HepG2 (cell line): Measurements from ENCODE around the gene TMEM98. TPM values are rescaled to one million over a fixed set of nuclear protein-coding genes. Genes with fewer than 3 reads are reported as not detected.
A peak's percentile ranks its signal among the peaks of the same experiment; 100 is the strongest.

Experiments
- ELF1 ChIP-seq: sonication (generic); formaldehyde crosslinking; IDR thresholded peaks from 2 replicates; pipeline ENCODE4 v1.4.0; 2020; ENCODE audit warnings: missing genetic modification reagents
- KMT2A ChIP-seq: sonication (generic); formaldehyde crosslinking; IDR thresholded peaks from 2 replicates; pipeline ENCODE4 v1.4.0; 2020; ENCODE audit warnings: missing genetic modification reagents
- ZNF292 ChIP-seq: sonication (generic); formaldehyde crosslinking; IDR thresholded peaks from 2 replicates; pipeline ENCODE4 v1.8.1; 2022; ENCODE audit warnings: mild to moderate bottlenecking, low read depth, missing genetic modification reagents, borderline replicate concordance
- polyA plus RNA-seq, 8 experiments: library from polyadenylated mRNA; depleted of rRNA in 3 of 8; stranded (reverse) in 7 of 8; unstranded in 1 of 8; fragments of >200 nt; fragmentation: Illumina TruSeq in 4 of 8; extraction: Trizol in 4 of 8; gene quantifications; 2 replicates each; pipeline versions ENCODE4 v1.2.1 to v1.2.3, GENCODE V29; 2011 to 2016; ENCODE audit warnings: low read depth in 4 of 8, missing spikeins in 1 of 8, mixed read lengths in 1 of 8; ENCODE audit not compliant: insufficient read depth in 1 of 8
- total RNA-seq, 5 experiments: library from RNA; depleted of rRNA; stranded (reverse); fragments of >200 nt; fragmentation: Illumina TruSeq; extraction: Trizol; gene quantifications; 2 replicates each; pipeline ENCODE4 v1.2.3, GENCODE V29; 2016; ENCODE audit warnings: low read depth in 1 of 5
- TF ChIP-seq, protein P1 (sequence below), 2 experiments: sonication (generic) in 1 of 2; formaldehyde crosslinking in 1 of 2; IDR thresholded peaks; 2 replicates each; pipeline versions ENCODE4 v1.4.0 to v1.6.1; 2018 to 2020; ENCODE audit warnings: missing genetic modification reagents in 2 of 2, borderline replicate concordance in 1 of 2, low read depth in 1 of 2, mild to moderate bottlenecking in 1 of 2, missing biosample characterization in 1 of 2
- TF ChIP-seq, protein P2 (sequence below): sonication (generic); formaldehyde crosslinking; IDR thresholded peaks from 2 replicates; pipeline ENCODE4 v1.9.0; 2021; ENCODE audit warnings: missing genetic modification reagents, borderline replicate concordance
- TF ChIP-seq, protein P3 (sequence below): fragments of 450-650 bp; IDR thresholded peaks from 2 replicates; pipeline ENCODE4 v1.6.1; 2016
- TF ChIP-seq, protein P4 (sequence below): IDR thresholded peaks from 2 replicates; pipeline ENCODE4 v1.6.1; 2016; ENCODE audit warnings: missing compliant biosample characterization, missing genetic modification reagents, borderline replicate concordance
- TF ChIP-seq, protein P5 (sequence below): sonication (generic); formaldehyde crosslinking; IDR thresholded peaks from 2 replicates; pipeline ENCODE4 v1.5.0; 2020; ENCODE audit warnings: mild to moderate bottlenecking, missing genetic modification reagents, moderate library complexity

TMEM98 gene
- total and polyA plus RNA-seq, 2 of the 13 experiments (the other 11 are each of a cell fraction or from before 2014, with no cell fraction given): 103 to 175 TPM

DNA sequence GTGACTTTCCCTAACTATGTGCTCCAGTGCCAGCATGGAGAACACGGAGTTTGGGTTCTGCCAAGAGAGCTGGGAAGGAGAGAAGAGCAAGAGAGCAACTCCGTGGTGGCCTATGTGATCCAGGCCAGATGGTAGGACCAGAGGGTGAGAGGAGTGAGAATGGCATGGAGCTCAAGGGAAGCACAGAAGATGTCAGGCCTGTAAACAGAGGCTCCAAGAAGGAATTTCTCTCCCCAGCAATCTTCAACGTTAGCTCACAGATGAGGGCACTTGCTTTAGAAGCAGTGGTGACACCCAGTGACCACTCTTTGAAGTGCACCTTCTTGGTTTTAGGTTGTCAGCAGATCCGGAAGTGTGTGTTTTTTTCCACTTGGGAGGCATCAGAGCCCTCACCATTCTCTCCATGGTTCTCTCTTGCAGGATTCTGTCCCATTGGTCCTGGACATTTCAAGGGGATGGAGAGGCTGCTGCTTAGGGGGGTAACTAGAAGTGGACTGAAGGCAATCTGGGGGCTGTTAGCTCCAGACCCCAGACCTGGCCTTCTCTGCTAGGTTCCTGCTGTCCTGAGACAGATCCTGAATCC, 18.1 kb upstream of the TMEM98 start (continued):
- TF ChIP-seq ZNF292 (CRISPR knock-in tag) (0 out of 2 replicates have a peak, but pooled peaks have one; percentile 30), ELF1 (CRISPR knock-in tag) (peak; percentile 84), KMT2A (CRISPR knock-in tag) (0 out of 2 replicates have a peak, but pooled peaks have one; percentile 31)
- TF ChIP-seq, protein P1, sequence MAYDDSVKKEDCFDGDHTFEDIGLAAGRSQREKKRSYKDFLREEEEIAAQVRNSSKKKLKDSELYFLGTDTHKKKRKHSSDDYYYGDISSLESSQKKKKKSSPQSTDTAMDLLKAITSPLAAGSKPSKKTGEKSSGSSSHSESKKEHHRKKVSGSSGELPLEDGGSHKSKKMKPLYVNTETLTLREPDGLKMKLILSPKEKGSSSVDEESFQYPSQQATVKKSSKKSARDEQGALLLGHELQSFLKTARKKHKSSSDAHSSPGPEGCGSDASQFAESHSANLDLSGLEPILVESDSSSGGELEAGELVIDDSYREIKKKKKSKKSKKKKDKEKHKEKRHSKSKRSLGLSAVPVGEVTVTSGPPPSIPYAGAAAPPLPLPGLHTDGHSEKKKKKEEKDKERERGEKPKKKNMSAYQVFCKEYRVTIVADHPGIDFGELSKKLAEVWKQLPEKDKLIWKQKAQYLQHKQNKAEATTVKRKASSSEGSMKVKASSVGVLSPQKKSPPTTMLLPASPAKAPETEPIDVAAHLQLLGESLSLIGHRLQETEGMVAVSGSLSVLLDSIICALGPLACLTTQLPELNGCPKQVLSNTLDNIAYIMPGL (CRISPR knock-in tag; IDR thresholded peaks at IDR 0.05; ENCODE audit: borderline replicate concordance in 1 of 2, low read depth in 1 of 2): peak; percentile 28 to 65; a peak in 1 of 4 replicates
- TF ChIP-seq, protein P2, sequence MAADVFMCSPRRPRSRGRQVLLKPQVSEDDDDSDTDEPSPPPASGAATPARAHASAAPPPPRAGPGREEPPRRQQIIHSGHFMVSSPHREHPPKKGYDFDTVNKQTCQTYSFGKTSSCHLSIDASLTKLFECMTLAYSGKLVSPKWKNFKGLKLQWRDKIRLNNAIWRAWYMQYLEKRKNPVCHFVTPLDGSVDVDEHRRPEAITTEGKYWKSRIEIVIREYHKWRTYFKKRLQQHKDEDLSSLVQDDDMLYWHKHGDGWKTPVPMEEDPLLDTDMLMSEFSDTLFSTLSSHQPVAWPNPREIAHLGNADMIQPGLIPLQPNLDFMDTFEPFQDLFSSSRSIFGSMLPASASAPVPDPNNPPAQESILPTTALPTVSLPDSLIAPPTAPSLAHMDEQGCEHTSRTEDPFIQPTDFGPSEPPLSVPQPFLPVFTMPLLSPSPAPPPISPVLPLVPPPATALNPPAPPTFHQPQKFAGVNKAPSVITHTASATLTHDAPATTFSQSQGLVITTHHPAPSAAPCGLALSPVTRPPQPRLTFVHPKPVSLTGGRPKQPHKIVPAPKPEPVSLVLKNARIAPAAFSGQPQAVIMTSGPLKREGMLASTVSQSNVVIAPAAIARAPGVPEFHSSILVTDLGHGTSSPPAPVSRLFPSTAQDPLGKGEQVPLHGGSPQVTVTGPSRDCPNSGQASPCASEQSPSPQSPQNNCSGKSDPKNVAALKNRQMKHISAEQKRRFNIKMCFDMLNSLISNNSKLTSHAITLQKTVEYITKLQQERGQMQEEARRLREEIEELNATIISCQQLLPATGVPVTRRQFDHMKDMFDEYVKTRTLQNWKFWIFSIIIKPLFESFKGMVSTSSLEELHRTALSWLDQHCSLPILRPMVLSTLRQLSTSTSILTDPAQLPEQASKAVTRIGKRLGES: no peak
- TF ChIP-seq, protein P3, sequence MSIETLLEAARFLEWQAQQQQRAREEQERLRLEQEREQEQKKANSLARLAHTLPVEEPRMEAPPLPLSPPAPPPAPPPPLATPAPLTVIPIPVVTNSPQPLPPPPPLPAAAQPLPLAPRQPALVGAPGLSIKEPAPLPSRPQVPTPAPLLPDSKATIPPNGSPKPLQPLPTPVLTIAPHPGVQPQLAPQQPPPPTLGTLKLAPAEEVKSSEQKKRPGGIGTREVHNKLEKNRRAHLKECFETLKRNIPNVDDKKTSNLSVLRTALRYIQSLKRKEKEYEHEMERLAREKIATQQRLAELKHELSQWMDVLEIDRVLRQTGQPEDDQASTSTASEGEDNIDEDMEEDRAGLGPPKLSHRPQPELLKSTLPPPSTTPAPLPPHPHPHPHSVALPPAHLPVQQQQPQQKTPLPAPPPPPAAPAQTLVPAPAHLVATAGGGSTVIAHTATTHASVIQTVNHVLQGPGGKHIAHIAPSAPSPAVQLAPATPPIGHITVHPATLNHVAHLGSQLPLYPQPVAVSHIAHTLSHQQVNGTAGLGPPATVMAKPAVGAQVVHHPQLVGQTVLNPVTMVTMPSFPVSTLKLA: no peak
- TF ChIP-seq, protein P4, sequence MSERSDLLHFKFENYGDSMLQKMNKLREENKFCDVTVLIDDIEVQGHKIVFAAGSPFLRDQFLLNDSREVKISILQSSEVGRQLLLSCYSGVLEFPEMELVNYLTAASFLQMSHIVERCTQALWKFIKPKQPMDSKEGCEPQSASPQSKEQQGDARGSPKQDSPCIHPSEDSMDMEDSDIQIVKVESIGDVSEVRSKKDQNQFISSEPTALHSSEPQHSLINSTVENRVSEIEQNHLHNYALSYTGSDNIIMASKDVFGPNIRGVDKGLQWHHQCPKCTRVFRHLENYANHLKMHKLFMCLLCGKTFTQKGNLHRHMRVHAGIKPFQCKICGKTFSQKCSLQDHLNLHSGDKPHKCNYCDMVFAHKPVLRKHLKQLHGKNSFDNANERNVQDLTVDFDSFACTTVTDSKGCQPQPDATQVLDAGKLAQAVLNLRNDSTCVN (CRISPR knock-in tag): 0 out of 2 replicates have a peak, but pooled peaks have one; percentile 19
- TF ChIP-seq, protein P5, sequence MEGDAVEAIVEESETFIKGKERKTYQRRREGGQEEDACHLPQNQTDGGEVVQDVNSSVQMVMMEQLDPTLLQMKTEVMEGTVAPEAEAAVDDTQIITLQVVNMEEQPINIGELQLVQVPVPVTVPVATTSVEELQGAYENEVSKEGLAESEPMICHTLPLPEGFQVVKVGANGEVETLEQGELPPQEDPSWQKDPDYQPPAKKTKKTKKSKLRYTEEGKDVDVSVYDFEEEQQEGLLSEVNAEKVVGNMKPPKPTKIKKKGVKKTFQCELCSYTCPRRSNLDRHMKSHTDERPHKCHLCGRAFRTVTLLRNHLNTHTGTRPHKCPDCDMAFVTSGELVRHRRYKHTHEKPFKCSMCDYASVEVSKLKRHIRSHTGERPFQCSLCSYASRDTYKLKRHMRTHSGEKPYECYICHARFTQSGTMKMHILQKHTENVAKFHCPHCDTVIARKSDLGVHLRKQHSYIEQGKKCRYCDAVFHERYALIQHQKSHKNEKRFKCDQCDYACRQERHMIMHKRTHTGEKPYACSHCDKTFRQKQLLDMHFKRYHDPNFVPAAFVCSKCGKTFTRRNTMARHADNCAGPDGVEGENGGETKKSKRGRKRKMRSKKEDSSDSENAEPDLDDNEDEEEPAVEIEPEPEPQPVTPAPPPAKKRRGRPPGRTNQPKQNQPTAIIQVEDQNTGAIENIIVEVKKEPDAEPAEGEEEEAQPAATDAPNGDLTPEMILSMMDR (CRISPR knock-in tag): peak; percentile 90
